Measurements from ENCODE around the gene HMCN1. TPM values are rescaled to one million over a fixed set of nuclear protein-coding genes. Genes with fewer than 3 reads are reported as not detected.

Gene HMCN1
- total RNA-seq, 4 donors from 2014 or later: 11.6 to 95.9 (median 78.6) TPM

GRCh38 chr1:186063091-186063657, 329.0 kb downstream of the HMCN1 start:
- ATAC-seq: no peak
- H3K36me3 ChIP-seq: peaks cover 0 to 21% of the 10 kb centered on the region in 2 donors
- no peak overlapping the region for H3K27ac ChIP-seq
- H3K4me1 ChIP-seq: peaks cover 0 to 23% (median 3%) of the 10 kb centered on the region in 3 donors
- no peaks in the 10 kb centered on the region for H3K9me3 ChIP-seq
- TF ChIP-seq CTCF (IDR thresholded peaks at IDR 0.05): no peak
- no peak for TF ChIP-seq POLR2A (IDR thresholded peaks at IDR 0.05)
- no peak for TF ChIP-seq POLR2AphosphoS5 (IDR thresholded peaks at IDR 0.05)
- TF ChIP-seq EP300 (IDR thresholded peaks at IDR 0.05): no peak
- H3K27me3 ChIP-seq: no peaks in the 10 kb centered on the region
- WGBS, 2 donors (ENCODE audit: low coverage in 1 of 2): 20 to 50% methylated on average over 1 of the region's 1 CpG
- H3K4me3 ChIP-seq: no peak overlapping the region

GRCh38 chr1:186066411-186066810, 332.2 kb downstream of the HMCN1 start:
- no peaks in the 10 kb centered on the region for H3K9me3 ChIP-seq
- no peak overlapping the region for H3K4me3 ChIP-seq
- no peak for TF ChIP-seq CTCF (IDR thresholded peaks at IDR 0.05)
- TF ChIP-seq POLR2AphosphoS5 (IDR thresholded peaks at IDR 0.05): no peak
- TF ChIP-seq EP300 (IDR thresholded peaks at IDR 0.05): no peak
- no peak for TF ChIP-seq POLR2A (IDR thresholded peaks at IDR 0.05)
- no peaks in the 10 kb centered on the region for H3K4me1 ChIP-seq
- peaks cover 0 to 52% of the 10 kb centered on the region in 2 donors for H3K36me3 ChIP-seq
- 65 to 70% methylated on average over 3 of the region's 3 CpGs for whole genome bisulfite sequencing, 2 donors (ENCODE audit: low coverage in 1 of 2)
- no peak overlapping the region for H3K27ac ChIP-seq
- no peaks in the 10 kb centered on the region for H3K27me3 ChIP-seq
- no peak for ATAC-seq

- no peak for TF ChIP-seq CTCF (IDR thresholded peaks at IDR 0.05)
- TF ChIP-seq POLR2A (IDR thresholded peaks at IDR 0.05): no peak
- TF ChIP-seq POLR2AphosphoS5 (IDR thresholded peaks at IDR 0.05): no peak
- TF ChIP-seq EP300 (IDR thresholded peaks at IDR 0.05): no peak
- H3K27me3 ChIP-seq: no peaks in the 10 kb centered on the region
- peaks cover 0 to 51% of the 10 kb centered on the region in 2 donors for H3K36me3 ChIP-seq
- no peaks in the 10 kb centered on the region for H3K9me3 ChIP-seq
- no peak overlapping the region for H3K27ac ChIP-seq
- no peak overlapping the region for H3K4me3 ChIP-seq
- ATAC-seq: no peak
- peaks cover 0 to 16% (median 0%) of the 10 kb centered on the region in 3 donors for H3K4me1 ChIP-seq
- 40 to 76% methylated on average over 1 of the region's 1 CpG for WGBS, 2 donors (ENCODE audit: low coverage in 1 of 2)
Observed at GRCh38 chr1:186073697-186074096, 339.5 kb downstream of the HMCN1 start.

GRCh38 chr1:186076006-186076405, 341.8 kb downstream of the HMCN1 start:
- WGBS, 2 donors (ENCODE audit: low coverage in 1 of 2): 31 to 37% methylated on average over 3 to 4 of the region's 4 CpGs
- H3K4me3 ChIP-seq: no peak overlapping the region
- H3K4me1 ChIP-seq: peaks cover 0 to 16% (median 0%) of the 10 kb centered on the region in 3 donors
- no peaks in the 10 kb centered on the region for H3K9me3 ChIP-seq
- ATAC-seq: peak; percentile 81
- TF ChIP-seq POLR2AphosphoS5 (IDR thresholded peaks at IDR 0.05): peak; percentile 54
- no peak for TF ChIP-seq EP300 (IDR thresholded peaks at IDR 0.05)
- TF ChIP-seq CTCF (IDR thresholded peaks at IDR 0.05): no peak
- TF ChIP-seq POLR2A (IDR thresholded peaks at IDR 0.05): no peak
- H3K27ac ChIP-seq: peak overlapping the region in 2 of 4 donors; percentile 65 to 68
- H3K27me3 ChIP-seq: no peaks in the 10 kb centered on the region
- peaks cover 0 to 40% of the 10 kb centered on the region in 2 donors for H3K36me3 ChIP-seq

GRCh38 chr1:186078245-186078644, 344.1 kb downstream of the HMCN1 start:
- no peaks in the 10 kb centered on the region for H3K27me3 ChIP-seq
- peaks cover 0 to 23% (median 0%) of the 10 kb centered on the region in 3 donors for H3K4me1 ChIP-seq
- TF ChIP-seq POLR2A (IDR thresholded peaks at IDR 0.05) (no peak), EP300 (IDR thresholded peaks at IDR 0.05) (no peak), POLR2AphosphoS5 (IDR thresholded peaks at IDR 0.05) (no peak), CTCF (IDR thresholded peaks at IDR 0.05) (no peak)
- no peak for ATAC-seq
- peaks cover 0 to 19% of the 10 kb centered on the region in 2 donors for H3K36me3 ChIP-seq
- WGBS, 2 donors (ENCODE audit: low coverage in 1 of 2): 69% methylated on average over 2 of the region's 2 CpGs
- no peak overlapping the region for H3K4me3 ChIP-seq
- no peak overlapping the region for H3K27ac ChIP-seq
- no peaks in the 10 kb centered on the region for H3K9me3 ChIP-seq
